Activated T-helper 17 cell treated with anti-CD3 and anti-CD28 coated beads, Interleukin-2, amount 50 U/mL, for 72 hours (primary cell): ENCODE data around the gene PEMT. TPM values are rescaled to one million over a fixed set of nuclear protein-coding genes. Genes with fewer than 3 reads are reported as not detected.
A peak's percentile ranks its signal among the peaks of the same experiment; 100 is the strongest.
"Not testable (repeated sequence)": the region's sequence is repeated elsewhere in the genome, so short reads cannot be mapped to it uniquely, and the experiment has no call there.

Experiments
- ATAC-seq: fragments of 150-1000 bp; cut with Tn5 transposase; replicated peaks from 2 replicates; pipeline ENCODE4 v1.10.0; 2021; ENCODE audit warnings: mild to moderate bottlenecking, moderate library complexity
- H3K27ac Mint-ChIP-seq: one replicate; pipeline ENCODE4 v1.8.0; 2022; ENCODE audit warnings: mixed read lengths
- H3K27me3 Mint-ChIP-seq: one replicate; pipeline ENCODE4 v1.8.0; 2022; ENCODE audit warnings: mixed read lengths
- H3K36me3 Mint-ChIP-seq: one replicate; pipeline ENCODE4 v1.8.0; 2022; ENCODE audit warnings: low read depth, mild to moderate bottlenecking, mixed read lengths
- H3K4me1 Mint-ChIP-seq: one replicate; pipeline ENCODE4 v1.8.0; 2022; ENCODE audit warnings: mixed read lengths
- H3K4me3 Mint-ChIP-seq: one replicate; pipeline ENCODE4 v1.8.0; 2022; ENCODE audit warnings: mild to moderate bottlenecking, mixed read lengths
- H3K9me3 Mint-ChIP-seq: one replicate; pipeline ENCODE4 v1.8.0; 2022; ENCODE audit warnings: mixed read lengths
- total RNA-seq, 2 donors: library from RNA; stranded (reverse); gene quantifications; one replicate each; pipeline ENCODE4 v1.2.3, GENCODE V29; 2022

The PEMT gene, protein sequence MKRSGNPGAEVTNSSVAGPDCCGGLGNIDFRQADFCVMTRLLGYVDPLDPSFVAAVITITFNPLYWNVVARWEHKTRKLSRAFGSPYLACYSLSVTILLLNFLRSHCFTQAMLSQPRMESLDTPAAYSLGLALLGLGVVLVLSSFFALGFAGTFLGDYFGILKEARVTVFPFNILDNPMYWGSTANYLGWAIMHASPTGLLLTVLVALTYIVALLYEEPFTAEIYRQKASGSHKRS
- total RNA-seq: 10 to 100 TPM; 18.1 to 33.5 TPM

DNA sequence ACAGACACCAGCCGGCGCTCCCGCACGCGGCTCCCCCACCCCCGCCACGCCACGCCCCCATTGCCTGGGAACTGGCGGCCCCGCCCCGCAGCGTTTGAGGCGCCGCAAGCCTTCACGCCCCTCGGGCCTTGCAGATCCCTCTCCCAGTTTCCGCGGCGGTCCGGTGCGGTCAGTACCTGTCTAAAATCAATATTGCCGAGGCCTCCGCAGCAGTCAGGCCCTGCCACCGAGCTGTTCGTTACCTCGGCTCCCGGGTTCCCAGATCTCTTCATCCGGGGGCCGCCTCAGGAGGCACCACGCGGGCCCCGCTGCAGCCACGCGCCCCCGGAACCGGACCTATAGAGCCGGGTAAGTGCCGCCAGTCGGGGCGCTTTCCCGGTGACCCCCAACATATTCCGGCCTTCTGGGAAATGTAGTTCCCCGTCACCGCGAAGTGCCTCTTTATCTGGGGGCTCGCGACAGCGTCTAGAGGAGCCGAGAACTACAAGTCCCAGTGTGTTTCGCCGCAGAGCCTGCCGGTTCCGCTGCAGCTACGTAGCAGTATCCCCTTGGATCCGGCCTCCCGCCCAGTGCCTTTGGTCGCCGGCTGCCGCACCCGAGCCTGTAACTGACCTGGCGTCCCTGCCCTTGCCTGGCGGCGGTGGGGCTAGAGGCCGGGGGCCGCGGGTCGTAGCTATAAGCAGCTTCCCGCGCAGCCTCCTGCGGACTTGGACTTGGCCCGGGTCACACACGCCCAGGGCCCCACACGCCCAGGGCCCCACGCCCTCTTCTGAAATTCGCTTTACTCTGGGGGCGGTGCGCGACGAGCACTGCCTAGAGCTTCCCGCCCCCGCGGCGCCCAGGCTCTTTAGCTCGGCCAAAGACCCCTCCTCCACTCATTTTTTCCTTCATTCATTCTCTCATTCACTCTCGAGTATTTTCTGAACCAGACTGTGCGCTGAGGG is at the start of gene PEMT:
Gene PEMT (minus strand): TSS at position 354 of the 944 bp plus-strand sequence. CDS start 82 bp downstream, at position 272.
- H3K4me3 Mint-ChIP-seq: peak within 1 kb of the TSS; percentile 87
- peak within 1 kb of the TSS; percentile 85 for H3K27ac Mint-ChIP-seq
- no peaks in the 10 kb centered on the region for H3K36me3 Mint-ChIP-seq
- H3K27me3 Mint-ChIP-seq: no peaks in the 10 kb centered on the region
- peak; percentile 93 for ATAC-seq
- no peaks in the 10 kb centered on the region for H3K9me3 Mint-ChIP-seq
- H3K4me1 Mint-ChIP-seq: peaks cover 17% of the 10 kb centered on the region

DNA sequence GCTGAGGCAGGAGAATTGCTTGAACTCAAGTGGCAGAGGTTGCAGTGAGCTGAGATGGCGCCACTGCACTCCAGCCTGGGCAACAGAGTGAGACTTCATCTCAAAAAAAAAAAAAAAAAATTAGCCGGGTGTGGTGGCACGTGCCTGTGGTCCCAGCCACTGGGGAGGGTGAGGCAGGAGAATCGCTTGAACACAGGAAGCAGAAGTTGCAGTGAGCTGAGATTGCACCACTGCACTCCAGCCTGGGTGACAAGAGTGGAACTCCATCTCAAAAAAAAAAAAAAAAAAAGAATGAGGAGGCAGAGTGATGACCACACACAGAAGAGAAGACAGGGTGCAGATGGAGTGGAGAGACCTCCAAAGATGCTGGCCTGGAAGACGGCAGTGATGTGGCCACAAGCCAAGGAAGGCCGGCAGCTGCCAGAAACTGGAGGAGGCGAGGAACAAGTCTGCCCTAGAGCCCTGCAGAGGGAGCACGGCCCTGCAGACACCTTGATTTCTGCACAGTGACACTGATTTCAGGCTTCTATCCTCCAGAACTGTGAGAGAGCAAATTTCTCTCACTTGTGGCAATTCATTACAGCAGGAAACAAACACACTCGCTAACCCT is 48.3 kb upstream of the PEMT start:
- ATAC-seq, H3K9me3 Mint-ChIP-seq, H3K36me3 Mint-ChIP-seq, H3K27me3 Mint-ChIP-seq, H3K4me1 Mint-ChIP-seq, H3K4me3 Mint-ChIP-seq, H3K27ac Mint-ChIP-seq: not testable (repeated sequence)

DNA sequence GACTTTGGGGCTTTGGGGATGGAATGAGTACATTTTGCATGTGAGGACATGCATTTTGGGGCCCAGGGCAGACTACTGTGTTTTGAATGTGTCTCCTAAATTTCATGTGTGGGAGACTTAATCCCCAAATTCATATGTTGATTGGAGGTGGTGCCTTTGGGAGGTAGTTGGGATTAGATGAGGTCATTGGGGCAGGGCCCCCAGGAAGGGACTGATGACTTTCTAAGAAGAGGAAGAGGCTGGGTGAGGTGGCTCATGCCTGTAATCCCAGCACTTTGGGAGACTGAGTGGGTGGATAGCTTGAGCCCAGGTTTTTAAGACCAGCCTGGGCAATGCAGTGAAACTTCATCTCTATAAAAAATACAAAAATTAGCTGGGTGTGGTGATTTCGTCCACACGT is 47.0 kb upstream of the PEMT start:
- Mint-ChIP-seq H3K27me3 (no peaks in the 10 kb centered on the region), H3K4me1 (no peaks in the 10 kb centered on the region), H3K9me3 (no peaks in the 10 kb centered on the region), H3K4me3 (no peak overlapping the region), H3K27ac (no peak overlapping the region), H3K36me3 (no peaks in the 10 kb centered on the region)
- ATAC-seq: no peak

DNA sequence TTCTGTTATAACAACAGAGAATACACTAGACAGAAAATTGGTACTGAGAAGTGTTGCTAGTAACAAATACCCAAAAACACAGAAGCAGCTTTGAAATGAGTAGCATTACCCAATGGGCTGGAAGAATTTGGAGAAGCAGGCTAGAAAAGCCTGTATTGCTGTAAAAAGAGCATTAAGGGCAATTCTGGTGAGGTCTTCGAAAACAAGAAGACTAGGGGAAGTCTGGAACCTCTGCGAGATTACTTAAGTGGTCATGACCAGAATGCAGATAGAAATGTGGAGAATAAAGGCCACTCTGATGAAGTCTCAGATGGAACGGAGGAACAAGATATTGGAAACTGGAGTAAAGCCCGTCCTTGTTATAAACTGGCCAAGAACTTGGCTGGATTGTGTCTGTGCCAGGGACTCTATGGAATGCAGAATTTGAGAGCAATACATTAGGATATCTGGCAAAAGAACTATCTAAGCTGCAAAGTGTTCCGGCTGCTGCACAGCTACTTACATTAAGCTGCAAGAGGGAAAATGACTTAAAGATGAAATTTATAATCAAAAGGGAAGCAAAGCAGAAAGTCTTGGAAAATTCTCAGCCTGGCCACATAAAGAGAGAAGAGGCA is 44.9 kb upstream of the PEMT start:
- no peak for ATAC-seq
- H3K9me3 Mint-ChIP-seq: no peaks in the 10 kb centered on the region
- no peaks in the 10 kb centered on the region for H3K27me3 Mint-ChIP-seq
- H3K27ac Mint-ChIP-seq: no peak overlapping the region
- no peak overlapping the region for H3K4me3 Mint-ChIP-seq
- H3K4me1 Mint-ChIP-seq: no peaks in the 10 kb centered on the region
- H3K36me3 Mint-ChIP-seq: no peaks in the 10 kb centered on the region

DNA sequence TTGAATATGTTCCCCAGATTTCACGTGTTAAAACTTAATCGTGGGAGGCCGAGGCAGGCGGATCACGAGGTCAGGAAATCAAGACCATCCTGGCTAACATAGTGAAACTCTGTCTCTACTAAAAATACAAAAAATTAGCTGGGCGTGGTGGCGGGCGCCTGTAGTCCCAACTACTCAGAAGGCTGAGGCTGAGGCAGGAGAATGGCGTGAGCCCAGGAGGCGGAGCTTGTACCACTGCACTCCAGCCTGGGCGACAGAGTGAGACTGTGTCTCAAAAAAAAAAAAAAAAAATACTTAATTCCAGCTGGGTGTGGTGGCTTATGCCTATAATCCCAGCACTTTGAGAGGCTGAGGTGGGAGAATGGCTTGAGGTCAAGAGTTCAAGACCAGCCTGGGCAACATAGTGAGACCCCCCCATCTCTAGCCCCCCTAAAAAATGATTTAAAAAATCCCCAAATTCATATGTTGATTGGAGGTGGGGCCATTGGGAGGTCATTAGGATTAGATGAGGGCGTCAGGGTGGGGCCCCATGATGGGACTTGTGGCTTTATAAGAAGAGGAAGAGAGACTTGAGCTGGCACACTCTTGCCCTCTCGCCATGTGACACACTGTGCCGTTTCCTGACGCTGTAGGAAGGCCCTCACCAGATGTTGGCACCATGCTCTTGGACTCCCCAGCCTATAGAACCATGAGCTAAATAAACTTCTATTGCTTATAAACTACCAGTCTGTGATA is 44.2 kb upstream of the PEMT start:
- H3K27ac Mint-ChIP-seq, ATAC-seq, H3K4me1 Mint-ChIP-seq, H3K9me3 Mint-ChIP-seq, H3K36me3 Mint-ChIP-seq, H3K27me3 Mint-ChIP-seq, H3K4me3 Mint-ChIP-seq: not testable (repeated sequence)

DNA sequence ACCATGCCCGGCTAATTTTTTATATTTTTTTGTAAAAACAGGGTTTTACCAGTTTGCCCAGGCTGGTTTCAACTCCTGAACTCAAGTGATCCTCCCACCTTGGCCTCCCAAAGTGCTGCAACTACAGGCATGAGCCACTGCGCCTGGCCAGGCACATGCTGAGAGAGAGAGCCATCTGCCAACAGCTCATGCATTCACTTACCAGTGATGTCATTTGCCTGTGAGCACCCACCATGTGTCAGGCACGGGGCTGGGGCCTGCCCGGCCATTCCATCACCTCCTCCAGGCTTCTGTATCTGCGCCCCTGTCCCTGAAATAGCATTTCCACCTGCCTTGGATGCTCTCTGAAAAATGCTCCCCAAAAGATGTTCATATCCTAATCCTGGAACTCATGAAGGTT is 43.6 kb upstream of the PEMT start:
- no peak overlapping the region for H3K27ac Mint-ChIP-seq
- no peak overlapping the region for H3K4me3 Mint-ChIP-seq
- H3K9me3 Mint-ChIP-seq: no peaks in the 10 kb centered on the region
- H3K4me1 Mint-ChIP-seq: no peaks in the 10 kb centered on the region
- ATAC-seq: no peak
- H3K36me3 Mint-ChIP-seq: no peaks in the 10 kb centered on the region
- no peaks in the 10 kb centered on the region for H3K27me3 Mint-ChIP-seq

DNA sequence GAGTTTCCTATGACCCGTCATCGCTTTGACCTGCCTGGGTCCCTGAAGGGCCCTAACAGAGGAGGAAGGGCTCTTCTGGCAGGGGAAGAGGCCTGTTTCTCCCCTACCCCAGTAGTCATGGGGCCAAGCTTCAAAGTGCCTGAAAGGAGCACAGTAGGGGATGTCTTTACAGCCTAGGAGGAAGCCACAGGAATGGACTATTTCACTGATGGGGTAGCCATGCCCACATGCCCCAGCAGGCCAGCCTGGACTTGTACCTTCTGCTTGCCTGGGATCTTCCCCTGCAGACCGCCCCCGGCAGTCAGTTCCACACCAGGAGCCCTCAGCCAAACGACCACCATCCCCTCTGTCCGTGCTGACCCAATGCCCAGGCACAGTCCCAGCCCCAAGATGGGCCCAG is 41.8 kb upstream of the PEMT start:
- no peaks in the 10 kb centered on the region for H3K9me3 Mint-ChIP-seq
- ATAC-seq: no peak
- H3K36me3 Mint-ChIP-seq: no peaks in the 10 kb centered on the region
- no peak overlapping the region for H3K4me3 Mint-ChIP-seq
- H3K4me1 Mint-ChIP-seq: peaks cover 5% of the 10 kb centered on the region
- no peaks in the 10 kb centered on the region for H3K27me3 Mint-ChIP-seq
- no peak overlapping the region for H3K27ac Mint-ChIP-seq

DNA sequence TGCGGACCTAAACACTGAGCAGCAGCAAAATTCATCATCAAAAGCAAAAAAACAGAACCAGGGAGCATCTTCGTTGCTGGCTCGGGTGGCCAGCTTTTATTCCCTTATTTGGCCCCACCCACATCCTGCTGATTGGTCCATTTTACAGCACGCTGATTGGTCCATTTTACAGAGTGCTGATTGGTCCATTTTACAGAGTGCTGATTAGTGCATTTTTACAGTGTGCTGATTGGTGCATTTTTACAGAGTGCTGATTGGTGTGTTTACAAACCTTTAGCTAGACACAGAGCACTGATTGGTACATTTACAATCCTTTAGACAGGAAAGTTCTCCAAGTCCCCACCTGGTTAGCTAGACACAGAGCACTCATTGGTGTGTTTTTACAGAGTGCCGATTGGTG is 41.2 kb upstream of the PEMT start:
- not testable (repeated sequence) for H3K36me3 Mint-ChIP-seq, H3K9me3 Mint-ChIP-seq, H3K4me1 Mint-ChIP-seq, H3K27me3 Mint-ChIP-seq, H3K4me3 Mint-ChIP-seq, H3K27ac Mint-ChIP-seq, ATAC-seq

DNA sequence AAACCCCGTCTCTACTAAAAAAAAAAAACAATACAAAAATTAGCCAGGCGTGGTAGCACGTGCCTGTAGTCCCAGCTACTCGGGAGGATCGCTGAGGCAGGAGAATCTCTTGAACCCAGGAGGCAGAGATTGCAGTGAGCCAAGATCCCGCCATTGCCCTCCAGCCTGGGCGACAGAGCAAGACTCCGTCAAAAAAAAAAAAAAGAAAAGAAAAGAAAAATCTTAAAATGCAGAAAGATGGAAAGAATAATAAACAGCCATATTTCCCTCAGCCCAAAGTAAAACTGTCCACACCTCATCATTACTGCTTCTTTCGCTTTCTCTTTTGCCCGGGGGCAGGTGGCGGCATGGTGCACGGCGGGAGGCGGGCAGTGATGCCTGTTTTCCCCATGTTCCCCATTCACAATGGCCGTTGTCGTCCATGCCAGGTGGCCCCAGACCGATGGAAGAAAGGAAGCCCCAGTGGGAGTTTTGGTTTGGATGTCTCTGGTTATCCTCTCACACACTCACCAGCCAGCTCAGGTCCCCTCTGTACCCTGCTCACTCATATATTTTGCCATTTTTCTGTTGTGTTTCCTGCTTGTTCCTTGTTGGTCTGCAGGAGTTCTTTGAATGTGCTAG is 37.0 kb upstream of the PEMT start:
- peak overlapping the region; percentile 65 for H3K4me3 Mint-ChIP-seq
- H3K27me3 Mint-ChIP-seq: no peaks in the 10 kb centered on the region
- H3K9me3 Mint-ChIP-seq: no peaks in the 10 kb centered on the region
- no peaks in the 10 kb centered on the region for H3K36me3 Mint-ChIP-seq
- ATAC-seq: peak; percentile 85
- H3K27ac Mint-ChIP-seq: peak overlapping the region; percentile 67
- H3K4me1 Mint-ChIP-seq: peaks cover 5% of the 10 kb centered on the region

DNA sequence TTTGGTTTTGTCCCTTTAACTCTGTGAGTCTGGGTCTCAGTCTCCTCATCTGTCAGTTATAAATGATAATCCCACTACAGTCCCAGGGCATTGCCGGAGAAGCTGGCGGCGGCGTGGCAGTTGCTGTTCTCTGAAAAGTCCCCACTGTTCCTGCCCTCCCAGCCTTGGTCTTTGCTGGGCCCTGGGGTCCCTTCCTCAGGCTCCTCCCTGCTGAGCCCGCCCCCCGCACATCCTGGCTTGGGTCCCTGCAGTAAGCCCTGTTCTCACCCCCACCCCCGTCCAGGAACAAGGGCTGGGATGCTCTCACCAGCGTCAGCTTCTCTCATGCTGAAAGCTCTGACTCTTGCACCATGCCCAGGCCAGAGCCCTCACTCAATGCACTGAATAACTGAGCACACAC is 35.3 kb upstream of the PEMT start:
- H3K9me3 Mint-ChIP-seq: no peaks in the 10 kb centered on the region
- peaks cover 5% of the 10 kb centered on the region for H3K4me1 Mint-ChIP-seq
- no peaks in the 10 kb centered on the region for H3K27me3 Mint-ChIP-seq
- H3K36me3 Mint-ChIP-seq: no peaks in the 10 kb centered on the region
- no peak for ATAC-seq
- no peak overlapping the region for H3K4me3 Mint-ChIP-seq
- H3K27ac Mint-ChIP-seq: no peak overlapping the region

DNA sequence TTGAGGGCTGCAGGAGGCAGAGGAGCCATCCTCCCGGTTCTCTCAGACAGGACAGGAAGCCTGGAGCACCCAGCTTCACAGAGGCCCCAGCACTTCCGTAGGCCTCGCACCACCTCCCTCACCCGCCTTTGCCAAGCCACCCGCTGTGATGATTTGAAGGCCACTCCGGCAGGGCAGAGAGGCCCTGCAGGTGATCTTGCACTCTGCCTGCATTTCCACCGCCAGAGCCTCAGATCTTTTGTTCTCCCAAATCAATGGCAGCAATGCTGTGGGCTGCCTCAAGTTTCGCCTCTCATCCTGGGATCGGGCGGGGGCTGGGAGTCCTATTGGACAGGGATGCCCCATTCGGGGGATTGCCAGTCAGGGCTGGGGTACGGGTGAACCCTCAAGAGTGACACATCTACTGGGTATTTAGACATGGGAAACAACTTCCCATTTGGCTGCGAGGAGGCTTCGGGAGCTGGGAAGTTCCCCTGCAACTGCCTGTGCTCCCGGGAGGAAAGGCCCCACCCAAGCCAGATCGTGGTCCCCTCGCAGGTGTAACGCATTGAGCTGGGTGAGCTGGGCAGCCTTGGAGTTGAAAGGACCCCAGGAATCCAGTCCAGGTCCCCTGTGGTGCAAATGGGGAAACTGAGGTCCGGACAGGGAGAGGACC is 34.8 kb upstream of the PEMT start:
- peaks cover 5% of the 10 kb centered on the region for H3K4me1 Mint-ChIP-seq
- H3K36me3 Mint-ChIP-seq: no peaks in the 10 kb centered on the region
- no peak overlapping the region for H3K27ac Mint-ChIP-seq
- ATAC-seq: no peak
- H3K9me3 Mint-ChIP-seq: no peaks in the 10 kb centered on the region
- H3K4me3 Mint-ChIP-seq: no peak overlapping the region
- H3K27me3 Mint-ChIP-seq: peaks cover 4% of the 10 kb centered on the region

DNA sequence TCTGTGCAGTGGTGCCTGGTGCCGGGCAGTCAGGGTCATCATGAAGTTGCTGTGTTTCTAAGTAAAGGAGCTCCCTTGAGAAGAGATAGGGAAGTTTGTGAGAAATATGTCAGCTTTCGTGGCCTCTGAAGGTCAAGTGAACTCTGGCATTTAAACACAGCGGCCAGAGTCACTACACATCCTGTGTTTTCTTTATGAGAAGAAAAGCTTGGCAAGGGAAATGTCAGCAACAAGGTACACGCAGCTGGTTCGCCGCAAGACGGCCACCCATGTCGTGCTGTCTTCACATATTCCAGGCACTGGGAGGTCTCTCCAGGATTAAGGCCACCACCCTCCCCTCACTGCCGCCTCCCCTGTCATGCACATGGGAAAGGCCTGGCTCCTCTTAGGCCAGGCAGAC is 33.2 kb upstream of the PEMT start:
- H3K4me1 Mint-ChIP-seq: peaks cover 5% of the 10 kb centered on the region
- no peaks in the 10 kb centered on the region for H3K36me3 Mint-ChIP-seq
- no peak overlapping the region for H3K4me3 Mint-ChIP-seq
- ATAC-seq: no peak
- no peak overlapping the region for H3K27ac Mint-ChIP-seq
- peaks cover 5% of the 10 kb centered on the region for H3K27me3 Mint-ChIP-seq
- no peaks in the 10 kb centered on the region for H3K9me3 Mint-ChIP-seq

DNA sequence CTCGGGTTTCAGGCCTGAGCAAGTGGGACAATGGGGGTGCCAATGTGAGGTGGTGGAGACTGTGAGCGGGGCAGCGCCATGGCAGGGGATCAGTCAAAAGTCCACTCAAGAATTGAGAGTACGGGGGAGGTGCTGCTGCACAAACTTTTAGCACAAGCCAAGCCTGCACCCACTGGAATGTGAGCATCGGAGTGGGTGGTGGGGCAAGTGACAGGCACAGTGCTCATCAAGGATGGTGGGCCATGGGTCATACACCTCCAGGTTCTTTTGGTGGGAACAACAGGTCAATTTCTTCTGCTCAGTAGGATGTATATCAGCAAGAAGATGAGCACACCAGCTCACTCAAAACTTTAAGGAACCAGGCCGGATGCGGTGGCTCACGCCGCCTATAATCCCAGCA is 32.4 kb upstream of the PEMT start:
- H3K27ac Mint-ChIP-seq: no peak overlapping the region
- H3K4me3 Mint-ChIP-seq: no peak overlapping the region
- no peak for ATAC-seq
- H3K27me3 Mint-ChIP-seq: peaks cover 5% of the 10 kb centered on the region
- H3K36me3 Mint-ChIP-seq: no peaks in the 10 kb centered on the region
- no peaks in the 10 kb centered on the region for H3K9me3 Mint-ChIP-seq
- no peaks in the 10 kb centered on the region for H3K4me1 Mint-ChIP-seq
